ENCODE results near the gene TMED6.

TMED6 gene

DNA sequence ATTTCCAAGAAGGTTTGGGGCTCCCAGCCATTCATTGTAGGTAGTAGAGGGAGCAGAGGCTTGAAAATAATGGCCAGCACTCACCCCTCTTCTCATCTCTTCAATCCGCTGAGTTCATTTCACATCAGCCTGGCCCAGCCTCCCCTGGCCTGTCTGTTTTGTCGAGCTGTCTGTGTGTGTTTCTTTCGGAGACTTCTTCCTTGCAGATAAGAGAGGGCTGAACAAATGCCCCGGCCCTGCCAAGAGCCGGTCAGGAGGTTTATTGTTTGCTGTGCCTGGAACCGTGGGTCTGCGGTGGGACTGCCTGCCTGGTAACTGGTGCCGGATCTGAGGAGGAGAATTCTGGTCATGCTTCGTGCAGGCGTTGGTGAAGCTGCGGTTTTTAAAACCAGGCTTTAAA lies 37.1 kb downstream of the TMED6 start:
- no peaks in the 10 kb centered on the region for H3K9me3 Mint-ChIP-seq
- TF ChIP-seq CTCF (IDR thresholded peaks at IDR 0.05): no peak
- peak overlapping the region; percentile 88 for H3K27ac Mint-ChIP-seq
- no peak overlapping the region for H3K4me3 Mint-ChIP-seq
- peaks cover 41% of the 10 kb centered on the region for H3K36me3 Mint-ChIP-seq (ENCODE audit: low read depth)
- H3K27me3 Mint-ChIP-seq (ENCODE audit: low read depth, poor library complexity): no peaks in the 10 kb centered on the region
- DNase-seq: no peak
- H3K4me1 Mint-ChIP-seq: peaks cover 25% of the 10 kb centered on the region

DNA sequence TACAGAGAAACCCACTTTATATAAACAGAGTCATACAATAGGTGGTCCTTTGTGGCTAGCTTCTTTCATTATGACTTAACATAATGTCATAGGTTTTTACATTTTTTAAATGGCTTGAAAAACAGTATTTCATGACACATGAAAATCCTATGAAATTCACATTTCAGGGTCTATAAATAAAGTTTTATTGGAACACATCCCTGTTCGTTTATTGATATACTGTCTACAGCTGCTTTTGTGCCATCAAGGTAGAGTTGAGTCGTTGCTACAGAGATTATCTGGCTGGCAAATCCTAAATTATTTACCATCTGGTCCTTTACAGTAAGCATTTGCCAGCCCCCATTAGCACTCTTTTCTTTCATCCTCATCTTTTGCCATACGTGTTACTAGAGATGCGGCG lies 38.1 kb downstream of the TMED6 start:
- Mint-ChIP-seq H3K4me3 (peak overlapping the region; percentile 76), H3K36me3 (ENCODE audit: low read depth) (peaks cover 34% of the 10 kb centered on the region), H3K4me1 (peaks cover 22% of the 10 kb centered on the region), H3K27me3 (ENCODE audit: low read depth, poor library complexity) (no peaks in the 10 kb centered on the region), H3K27ac (no peak overlapping the region), H3K9me3 (no peaks in the 10 kb centered on the region)
- TF ChIP-seq CTCF (IDR thresholded peaks at IDR 0.05): no peak
- DNase-seq: no peak

GRCh38 chr16:69311533-69312387 lies 39.8 kb downstream of the TMED6 start:
- Mint-ChIP-seq H3K4me1 (peaks cover 22% of the 10 kb centered on the region), H3K4me3 (peak overlapping the region; percentile 98), H3K36me3 (ENCODE audit: low read depth) (peaks cover 34% of the 10 kb centered on the region), H3K27me3 (ENCODE audit: low read depth, poor library complexity) (no peaks in the 10 kb centered on the region), H3K27ac (peak overlapping the region; percentile 94), H3K9me3 (no peaks in the 10 kb centered on the region)
- TF ChIP-seq CTCF (IDR thresholded peaks at IDR 0.05): no peak
- no peak for DNase-seq

GRCh38 chr16:69310653-69311532 lies 40.7 kb downstream of the TMED6 start, which contains the start of gene VPS4A:
VPS4A (plus strand) TSS chr16:69311350; CDS start chr16:69311512, 162 bp downstream.
- Mint-ChIP-seq H3K36me3 (ENCODE audit: low read depth) (peaks cover 26% of the 10 kb centered on the region), H3K27ac (peak within 1 kb of the TSS; percentile 94), H3K27me3 (ENCODE audit: low read depth, poor library complexity) (peaks cover 2% of the 10 kb centered on the region), H3K4me1 (peaks cover 22% of the 10 kb centered on the region), H3K9me3 (no peaks in the 10 kb centered on the region), H3K4me3 (peak within 1 kb of the TSS; percentile 98)
- peak; percentile 68 for TF ChIP-seq CTCF (IDR thresholded peaks at IDR 0.05)
- DNase-seq: peak; percentile 99

DNA sequence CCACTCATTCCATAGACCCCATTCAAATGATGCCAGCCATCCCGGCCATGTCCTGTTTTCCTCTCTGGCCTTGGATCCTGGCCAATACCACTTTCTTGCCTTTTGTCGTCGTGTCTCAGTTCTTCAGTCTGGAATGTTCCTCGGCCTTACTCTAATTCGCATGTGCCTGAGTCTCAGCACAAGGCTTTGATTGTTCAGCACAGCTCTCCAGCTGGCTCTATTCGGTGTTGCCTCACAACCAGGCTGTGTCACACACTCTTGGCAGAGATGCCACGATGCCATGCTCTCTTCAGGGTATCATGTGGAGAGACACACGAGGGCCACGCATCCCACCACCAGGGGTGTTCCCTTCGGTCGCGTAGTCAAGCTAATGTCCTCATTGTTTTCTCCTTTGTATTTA lies 42.3 kb downstream of the TMED6 start:
- H3K4me1 Mint-ChIP-seq: peaks cover 22% of the 10 kb centered on the region
- no peak for DNase-seq
- peaks cover 20% of the 10 kb centered on the region for H3K36me3 Mint-ChIP-seq (ENCODE audit: low read depth)
- H3K27me3 Mint-ChIP-seq (ENCODE audit: low read depth, poor library complexity): peaks cover 2% of the 10 kb centered on the region
- H3K4me3 Mint-ChIP-seq: no peak overlapping the region
- no peak for TF ChIP-seq CTCF (IDR thresholded peaks at IDR 0.05)
- no peaks in the 10 kb centered on the region for H3K9me3 Mint-ChIP-seq
- no peak overlapping the region for H3K27ac Mint-ChIP-seq

Measured in nephron progenitor cell (in vitro differentiated cells).